Measurements from ENCODE around the gene FAM216B. TPM values are rescaled to one million over a fixed set of nuclear protein-coding genes. Genes with fewer than 3 reads are reported as not detected.

FAM216B gene
- total and polyA plus RNA-seq, 8 donors: 0.41 to 17.5 (median 9.3) TPM

DNA sequence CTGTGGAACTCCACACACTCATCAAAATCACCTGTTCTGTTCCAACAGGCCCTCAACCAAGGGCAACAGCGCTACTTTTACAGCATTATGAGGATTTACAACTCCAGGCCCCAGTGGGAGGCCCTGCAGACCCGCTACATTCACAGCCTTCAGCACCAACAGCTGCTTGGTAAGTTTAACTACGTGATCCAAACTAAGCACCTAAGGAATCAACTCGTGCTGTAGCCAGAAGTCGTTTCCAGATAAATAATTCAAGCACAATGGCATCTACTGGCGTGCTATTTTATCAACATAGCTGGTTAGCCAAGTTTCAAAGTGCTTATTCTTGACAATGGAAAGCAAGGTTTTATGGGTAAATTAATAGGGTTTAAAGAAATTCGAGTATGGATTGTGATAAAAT, 5.3 kb downstream of the FAM216B start:
- Histone ChIP-seq H3K27ac (no peak overlapping the region), H3K4me3 (no peak overlapping the region), H3K27me3 (no peaks in the 10 kb centered on the region), H3K4me1 (no peaks in the 10 kb centered on the region), H3K9me3 (no peaks in the 10 kb centered on the region), H3K36me3 (no peaks in the 10 kb centered on the region)
- no peak for TF ChIP-seq CTCF (IDR thresholded peaks at IDR 0.05)
- DNase-seq (peak in 1 of 4 donors; percentile 13), ATAC-seq (no peak)
- intact Hi-C loops (cut with DNase I): no loop called here

DNA sequence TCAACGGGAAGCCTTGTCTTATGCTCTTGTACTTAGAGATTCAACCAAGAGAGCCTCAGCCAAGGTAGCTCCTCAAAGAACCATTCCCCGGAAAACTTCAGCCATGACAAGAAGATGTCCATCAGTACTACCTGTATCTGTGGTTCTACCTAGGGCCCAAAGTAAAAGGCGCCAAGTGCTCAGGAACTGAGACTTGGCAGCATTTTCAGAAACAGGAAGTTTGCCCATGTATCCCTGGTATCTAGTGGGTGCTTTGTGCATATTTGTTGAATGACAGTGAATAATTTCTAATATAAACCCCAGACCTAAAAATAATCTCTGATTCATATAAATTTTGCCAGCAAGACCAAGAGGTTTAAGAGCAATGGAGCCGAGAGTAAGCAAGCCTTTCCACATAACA, 7.2 kb downstream of the FAM216B start:
- Histone ChIP-seq H3K27ac (no peak overlapping the region), H3K4me3 (no peak overlapping the region), H3K4me1 (no peaks in the 10 kb centered on the region), H3K9me3 (peaks cover 0 to 2% of the 10 kb centered on the region in 2 donors), H3K27me3 (no peaks in the 10 kb centered on the region), H3K36me3 (no peaks in the 10 kb centered on the region)
- DNase-seq: no peak
- intact Hi-C loops (cut with DNase I): no loop called here
- ATAC-seq: no peak
- no peak for TF ChIP-seq CTCF (IDR thresholded peaks at IDR 0.05)

GRCh38 chr13:42792154-42792553, 10.8 kb downstream of the FAM216B start:
- H3K4me3 ChIP-seq: no peak overlapping the region
- no peak for TF ChIP-seq CTCF (IDR thresholded peaks at IDR 0.05)
- no peak for ATAC-seq
- H3K36me3 ChIP-seq: no peaks in the 10 kb centered on the region
- H3K27ac ChIP-seq: no peak overlapping the region
- DNase-seq: no peak
- peaks cover 0 to 2% of the 10 kb centered on the region in 2 donors for H3K9me3 ChIP-seq
- H3K27me3 ChIP-seq: no peaks in the 10 kb centered on the region
- intact Hi-C loops (cut with DNase I): no loop called here
- H3K4me1 ChIP-seq: no peaks in the 10 kb centered on the region

- intact Hi-C loops (cut with DNase I): no loop called here
- ATAC-seq (no peak), DNase-seq (no peak)
- no peak overlapping the region for H3K4me3 ChIP-seq
- H3K4me1 ChIP-seq: no peaks in the 10 kb centered on the region
- TF ChIP-seq CTCF (IDR thresholded peaks at IDR 0.05): no peak
- H3K36me3 ChIP-seq: no peaks in the 10 kb centered on the region
- H3K9me3 ChIP-seq: peaks cover 0 to 2% of the 10 kb centered on the region in 2 donors
- H3K27me3 ChIP-seq: no peaks in the 10 kb centered on the region
- no peak overlapping the region for H3K27ac ChIP-seq
Measured at GRCh38 chr13:42794577-42795275, 13.3 kb downstream of the FAM216B start.

GRCh38 chr13:42795666-42796065, 14.3 kb downstream of the FAM216B start:
- intact Hi-C loops (cut with DNase I): no loop called here
- ATAC-seq: no peak
- DNase-seq: no peak
- H3K4me1 ChIP-seq: no peaks in the 10 kb centered on the region
- no peaks in the 10 kb centered on the region for H3K27me3 ChIP-seq
- peaks cover 0 to 2% of the 10 kb centered on the region in 2 donors for H3K9me3 ChIP-seq
- TF ChIP-seq CTCF (IDR thresholded peaks at IDR 0.05): no peak
- H3K4me3 ChIP-seq: no peak overlapping the region
- no peak overlapping the region for H3K27ac ChIP-seq
- no peaks in the 10 kb centered on the region for H3K36me3 ChIP-seq

Measured in left lung (tissue), 10 donors.